ENCODE measurements around the gene BARHL1.
A peak's percentile ranks its signal among the peaks of the same experiment; 100 is the strongest.
"Not testable (repeated sequence)": the region's sequence is repeated elsewhere in the genome, so short reads cannot be mapped to it uniquely, and the experiment has no call there.

Gene BARHL1

GRCh38 chr9:132557159-132557558 is 25.2 kb upstream of the BARHL1 start:
- no peak for DNase-seq

DNA sequence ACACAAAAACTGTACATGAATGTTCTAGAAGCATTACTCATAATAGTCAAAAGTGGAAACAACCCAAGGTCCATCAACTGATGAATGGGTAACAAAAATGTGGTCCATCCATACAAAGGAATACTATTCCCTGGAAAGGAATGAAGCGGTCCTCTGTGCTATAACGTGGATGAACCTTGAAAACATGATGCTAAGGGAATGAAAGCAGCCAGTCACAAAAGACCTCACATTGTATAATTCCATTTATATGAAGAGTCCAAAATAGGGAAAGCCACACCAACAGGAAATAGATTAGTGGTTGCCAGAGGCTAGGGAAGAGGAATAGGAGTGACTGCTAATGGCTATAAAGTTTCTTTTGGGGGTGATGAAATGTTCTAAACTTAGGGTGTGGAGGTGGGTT is 22.7 kb upstream of the BARHL1 start:
- no peak for DNase-seq

DNA sequence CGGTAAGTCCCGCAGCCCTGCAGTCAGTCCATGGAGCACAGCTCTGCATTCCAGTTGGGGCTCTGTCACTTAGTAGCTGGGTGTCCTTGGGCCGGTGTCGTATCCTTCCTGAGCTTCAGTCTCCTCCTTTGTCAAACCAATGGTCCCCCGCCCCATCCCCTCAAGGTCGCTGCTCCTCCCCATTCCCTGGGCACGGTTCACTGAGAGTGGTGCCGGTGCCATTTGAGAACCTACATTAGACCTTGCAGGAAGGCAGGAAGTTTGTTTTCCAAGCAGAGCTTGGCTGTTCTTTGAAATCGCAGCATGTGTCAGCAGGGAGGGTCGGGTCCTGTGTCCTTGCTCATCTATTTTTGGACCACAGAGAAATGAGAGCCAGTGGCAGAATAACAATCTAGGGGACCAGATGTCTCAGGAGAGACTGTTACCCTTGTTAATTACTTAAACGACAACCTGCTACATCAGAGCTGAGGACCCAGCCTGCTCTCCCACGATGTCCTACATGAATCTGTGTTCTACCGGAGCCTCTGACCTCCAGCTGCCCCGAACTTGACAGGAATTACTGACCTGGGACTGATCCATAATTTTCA is 21.7 kb upstream of the BARHL1 start:
- peak; percentile 94 for DNase-seq

DNA sequence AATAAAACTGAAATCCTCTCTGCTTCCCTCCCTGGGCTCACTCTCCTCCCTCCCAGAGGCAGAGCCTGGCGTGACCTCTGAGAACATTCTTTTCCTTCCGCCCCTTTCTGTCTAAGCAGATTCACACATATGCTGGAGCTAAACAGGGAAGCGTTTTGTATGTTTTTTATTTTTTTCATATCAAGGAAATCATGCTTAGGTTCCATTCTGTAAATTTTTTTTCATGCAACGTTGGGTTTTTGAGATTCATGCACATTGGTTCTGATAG is 20.2 kb upstream of the BARHL1 start:
- DNase-seq: no peak

DNA sequence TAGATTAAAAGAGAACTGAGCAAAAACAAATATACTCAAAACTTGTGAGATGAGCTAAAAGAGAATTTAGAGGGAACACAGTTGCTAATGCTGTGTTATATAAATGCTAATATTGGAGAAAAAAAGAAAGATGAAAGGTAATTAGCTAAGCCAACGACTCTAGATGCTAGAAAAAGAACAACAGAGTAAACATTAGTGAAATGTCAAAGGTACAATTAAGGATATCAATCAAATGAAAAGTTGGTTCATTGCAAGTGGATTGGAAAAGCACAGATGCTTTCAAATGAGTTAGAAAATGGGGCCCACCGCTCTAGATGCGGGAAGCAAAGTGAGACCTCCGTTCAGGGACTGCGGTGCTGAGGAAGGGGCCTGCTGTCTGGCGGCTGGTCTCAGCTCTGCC is 17.9 kb upstream of the BARHL1 start:
- no peak for DNase-seq

DNA sequence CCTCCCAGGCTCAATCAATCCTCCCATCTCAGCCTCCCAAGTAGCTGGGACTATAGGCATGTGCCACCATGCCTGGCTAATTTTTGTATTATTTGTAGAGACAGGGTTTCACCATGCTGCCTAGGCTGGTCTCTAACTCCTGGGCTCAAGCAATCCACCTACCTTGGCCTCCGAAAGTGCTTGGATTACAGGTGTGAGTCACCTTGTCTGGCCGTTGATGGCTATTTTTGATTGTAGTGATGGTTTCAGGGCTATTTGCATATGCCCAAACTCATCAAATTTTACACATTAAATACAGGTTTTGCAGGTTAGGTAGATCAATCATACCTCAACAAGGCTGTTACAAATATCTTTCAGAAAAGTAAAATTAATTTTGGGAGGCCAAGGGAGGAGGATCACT is 13.6 kb upstream of the BARHL1 start:
- not testable (repeated sequence) for DNase-seq

DNA sequence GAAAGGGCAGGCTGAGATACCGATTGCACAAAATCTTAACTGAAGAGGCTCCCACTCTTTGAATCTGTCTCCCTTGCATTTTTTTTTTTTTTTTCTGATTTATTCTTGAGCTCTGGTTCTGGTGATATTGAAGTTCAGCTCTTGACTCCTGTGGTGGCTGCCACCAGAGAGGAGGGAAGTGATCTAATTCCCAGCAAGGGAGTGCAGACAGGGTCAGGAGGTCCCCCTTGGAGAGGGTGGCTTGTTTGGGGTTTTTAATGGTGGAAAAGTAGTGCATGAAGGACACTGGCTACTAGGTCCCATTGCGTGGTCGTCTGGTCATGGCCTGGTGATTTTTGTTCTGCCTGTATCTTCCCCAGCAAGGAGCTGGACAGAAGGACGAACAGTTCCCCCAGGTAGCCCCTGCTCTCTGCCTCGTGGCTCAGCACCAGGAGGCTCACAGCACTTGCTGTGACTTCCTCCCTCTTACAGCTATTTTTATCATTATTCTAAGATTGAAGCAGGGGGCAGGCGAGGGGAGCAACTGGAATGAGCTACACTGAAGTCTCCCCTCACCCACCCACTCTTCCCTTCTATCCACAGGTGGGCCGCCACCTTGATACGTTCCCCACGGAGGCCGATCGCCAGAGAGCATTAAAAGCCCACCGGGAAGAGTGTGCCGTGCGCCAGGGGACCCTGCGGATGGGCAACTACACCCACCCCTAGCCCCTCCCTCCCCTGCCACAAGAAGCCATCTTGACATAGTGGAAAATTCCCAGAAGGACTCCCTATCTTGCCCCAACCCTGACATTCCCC is 10.4 kb upstream of the BARHL1 start:
- no peak for DNase-seq

- DNase-seq: peak; percentile 21
Measured at GRCh38 chr9:132572921-132573320, 9.5 kb upstream of the BARHL1 start.

GRCh38 chr9:132575005-132575609 is 7.3 kb upstream of the BARHL1 start:
- peak; percentile 92 for DNase-seq

DNA sequence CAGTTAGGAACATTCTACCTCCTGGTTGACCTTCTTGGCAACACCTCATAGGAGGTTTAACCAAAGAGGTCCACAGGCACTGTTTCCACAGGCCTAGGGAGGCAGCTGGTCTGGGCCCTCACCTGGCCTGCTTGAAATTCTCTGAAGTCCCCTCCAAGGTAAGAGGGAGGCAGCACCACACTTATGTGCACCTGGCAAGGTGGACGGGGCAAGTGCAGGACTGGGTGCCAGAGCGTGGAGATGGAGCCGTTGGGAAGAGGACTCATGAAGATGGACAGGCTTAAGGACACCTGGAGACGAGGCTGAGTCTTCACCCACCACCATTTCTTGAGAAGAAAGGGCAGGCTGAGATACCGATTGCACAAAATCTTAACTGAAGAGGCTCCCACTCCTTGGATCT is 6.6 kb upstream of the BARHL1 start:
- no peak for DNase-seq

GRCh38 chr9:132577119-132577518 is 5.3 kb upstream of the BARHL1 start:
- peak; percentile 51 for DNase-seq

GRCh38 chr9:132578367-132578932 is 4.0 kb upstream of the BARHL1 start:
- no peak for DNase-seq

DNA sequence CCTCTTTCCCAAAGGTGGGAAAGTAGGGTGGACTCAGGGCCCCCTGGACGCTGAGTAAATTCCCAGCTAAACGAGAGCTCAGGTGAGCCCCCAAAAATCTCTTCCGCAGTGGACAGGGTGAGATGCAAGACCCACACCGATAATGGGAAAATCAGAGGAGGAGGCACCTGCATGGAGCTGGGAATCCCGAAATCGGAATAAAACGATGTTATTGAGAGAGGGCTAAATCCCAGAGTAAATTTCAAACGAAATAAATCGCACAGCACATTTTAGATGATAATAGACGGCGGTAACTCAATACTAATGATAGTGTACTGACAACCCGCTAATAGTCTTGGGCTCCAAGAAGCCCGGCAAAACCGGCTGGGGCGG is 3.0 kb upstream of the BARHL1 start:
- no peak for DNase-seq

- DNase-seq: no peak
Measured at GRCh38 chr9:132582786-132583583, 579 bp downstream of the BARHL1 start.

DNA sequence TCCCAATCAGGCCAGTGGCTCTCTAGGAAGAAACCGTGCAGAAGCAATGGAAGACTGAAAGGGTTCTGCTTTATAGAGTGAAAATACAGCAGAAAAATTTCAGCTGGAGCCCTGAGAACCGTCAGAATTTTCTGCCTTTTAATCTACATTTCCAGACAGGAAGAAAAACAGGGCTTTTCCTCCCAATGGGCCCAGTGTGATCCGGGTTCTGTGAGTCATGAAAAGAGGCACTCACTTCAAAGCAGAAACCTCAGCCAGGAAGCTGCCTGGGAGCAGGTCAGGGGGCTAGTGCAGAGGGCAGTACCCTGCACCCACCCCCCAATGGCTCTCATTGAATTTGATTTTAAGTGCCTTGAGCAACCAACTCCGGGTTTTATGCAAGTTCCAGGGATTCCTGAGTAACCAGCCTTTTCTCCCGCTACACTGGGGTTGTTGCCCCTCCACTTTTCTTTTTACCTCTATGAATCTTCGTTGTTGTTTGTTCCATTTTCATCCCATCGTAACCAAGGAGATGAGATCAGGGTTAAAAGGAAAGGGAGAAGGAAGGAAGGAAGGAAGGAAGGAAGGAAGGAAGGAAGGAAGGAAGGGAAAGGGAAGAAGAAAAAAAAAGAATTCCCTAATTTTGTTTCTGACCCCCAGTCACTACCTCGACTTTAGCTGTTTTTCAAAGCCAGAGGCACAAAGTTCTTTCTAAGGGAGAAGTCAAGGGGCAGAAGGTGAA is 1.3 kb downstream of the BARHL1 start:
- DNase-seq: no peak

- no peak for DNase-seq
Measured at GRCh38 chr9:132584601-132585560, 2.5 kb downstream of the BARHL1 start.

DNA sequence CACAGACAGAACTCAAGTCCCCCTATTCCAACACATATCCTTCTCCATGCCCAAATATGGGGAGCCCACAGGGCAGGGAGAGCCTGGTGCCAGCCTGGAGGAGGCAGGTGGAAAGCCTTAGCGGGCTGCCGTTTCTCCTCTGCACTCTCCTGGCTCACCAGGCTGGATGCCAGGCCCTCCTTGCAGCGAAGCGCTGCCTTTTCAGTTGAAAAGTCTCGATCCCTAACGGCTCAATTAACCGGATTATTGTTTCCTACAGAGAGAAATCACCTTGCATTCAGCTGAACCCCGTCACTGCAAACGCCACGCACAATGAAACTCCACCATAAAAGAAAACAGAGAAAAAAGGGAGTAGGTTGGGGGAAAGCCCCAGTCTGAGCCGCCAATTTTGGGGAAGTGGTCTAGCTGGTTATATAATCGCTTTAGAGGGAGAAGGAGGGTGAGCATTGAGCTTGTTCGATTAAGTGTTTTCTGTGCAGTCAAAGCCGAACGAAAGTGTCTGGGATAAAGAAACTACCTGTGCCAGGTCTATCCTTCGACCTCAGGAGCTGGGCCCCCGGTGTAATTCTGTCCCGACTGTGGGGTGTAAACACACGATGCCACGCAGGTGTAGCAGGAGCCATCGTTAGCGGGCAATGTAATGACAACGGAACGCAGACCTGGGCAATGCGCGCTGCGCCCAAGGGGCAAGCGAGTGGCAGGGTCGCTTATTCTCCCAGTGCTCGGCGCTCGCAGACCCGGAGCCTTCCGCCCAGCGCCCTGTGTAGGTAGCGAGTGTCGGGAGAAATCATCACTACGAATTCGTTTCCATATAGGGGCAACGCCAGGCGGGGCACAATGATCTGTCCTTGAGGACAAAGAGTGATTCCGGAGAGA is 3.8 kb downstream of the BARHL1 start:
- DNase-seq: peak; percentile 69

DNA sequence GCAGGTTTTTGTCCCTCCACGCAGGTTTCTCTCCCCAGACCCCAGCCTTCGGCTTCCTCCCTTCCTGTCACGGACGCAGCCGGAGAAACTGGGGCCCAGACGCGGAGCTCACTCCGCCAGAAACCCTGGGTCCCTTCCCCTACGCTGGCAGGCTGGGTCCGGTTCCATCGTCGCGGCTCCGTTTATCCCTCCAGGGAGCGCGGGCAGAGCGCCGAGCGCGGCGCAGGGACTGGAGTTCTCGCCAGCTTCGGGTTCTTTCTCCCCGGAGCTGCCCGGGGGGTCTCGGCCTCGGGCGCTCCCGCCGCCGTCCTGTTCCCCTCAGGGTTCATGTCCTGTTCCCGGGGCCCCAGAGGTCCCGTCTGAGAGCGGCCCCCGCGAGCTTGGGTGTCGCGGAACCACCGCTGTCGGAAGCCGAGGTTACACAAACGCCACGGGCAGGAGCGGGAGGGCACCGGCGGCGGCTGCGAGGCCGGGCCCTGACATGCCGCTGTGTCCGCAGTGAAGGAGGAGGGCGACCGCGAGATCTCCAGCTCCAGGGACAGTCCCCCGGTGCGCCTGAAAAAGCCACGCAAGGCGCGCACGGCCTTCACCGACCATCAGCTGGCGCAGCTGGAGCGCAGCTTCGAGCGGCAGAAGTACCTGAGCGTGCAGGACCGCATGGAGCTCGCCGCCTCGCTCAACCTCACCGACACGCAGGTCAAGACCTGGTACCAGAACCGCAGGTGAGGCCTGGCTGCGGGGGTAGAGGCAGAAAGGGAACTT is 4.6 kb downstream of the BARHL1 start:
- peak; percentile 69 for DNase-seq

- DNase-seq: no peak
Measured at GRCh38 chr9:132587592-132587955, 5.2 kb downstream of the BARHL1 start.

DNA sequence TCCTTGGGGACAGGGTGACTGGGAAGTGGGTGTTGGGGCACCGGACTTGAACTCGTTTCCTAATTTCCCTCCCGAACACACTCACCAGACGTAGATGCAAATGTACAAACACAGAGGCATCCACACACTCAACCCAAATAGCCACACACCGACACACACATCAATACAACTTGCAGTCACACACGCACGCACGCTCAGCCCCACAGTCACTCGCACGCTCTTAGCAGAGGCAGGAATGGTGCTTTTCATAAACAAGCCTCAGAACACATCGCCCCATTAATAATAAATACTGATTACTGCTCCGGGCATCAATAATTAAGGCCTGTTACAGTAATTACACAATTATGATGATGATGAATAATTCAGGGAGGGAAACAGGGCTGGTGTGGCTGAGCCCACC is 5.7 kb downstream of the BARHL1 start:
- DNase-seq: no peak

All from NCI-H69 (cell line).